DMS53 treated with DMSO at 0.1 percent for 48 hours (cell line): ENCODE measurements around the gene C19orf47.

Experiments used
- DNase-seq: peaks from one replicate; lab custom pipeline; 2025; ENCODE audit not compliant: unreplicated experiment; lab: John Stamatoyannopoulos, UW

The C19orf47 gene

DNA sequence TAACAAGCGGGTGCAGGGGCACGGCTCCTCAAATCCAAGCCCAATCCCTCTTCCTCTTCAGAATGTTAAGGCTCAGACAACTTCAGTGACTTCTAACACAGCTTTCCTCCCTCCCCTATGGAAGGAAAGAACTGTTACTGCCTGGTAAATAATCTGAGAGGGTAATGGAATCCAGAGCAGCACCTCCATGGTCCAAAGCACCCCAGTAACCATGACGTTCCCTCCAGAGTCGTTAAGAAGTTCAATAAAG, 64.0 kb downstream of the C19orf47 start:
- DNase-seq, result no peak

DNA sequence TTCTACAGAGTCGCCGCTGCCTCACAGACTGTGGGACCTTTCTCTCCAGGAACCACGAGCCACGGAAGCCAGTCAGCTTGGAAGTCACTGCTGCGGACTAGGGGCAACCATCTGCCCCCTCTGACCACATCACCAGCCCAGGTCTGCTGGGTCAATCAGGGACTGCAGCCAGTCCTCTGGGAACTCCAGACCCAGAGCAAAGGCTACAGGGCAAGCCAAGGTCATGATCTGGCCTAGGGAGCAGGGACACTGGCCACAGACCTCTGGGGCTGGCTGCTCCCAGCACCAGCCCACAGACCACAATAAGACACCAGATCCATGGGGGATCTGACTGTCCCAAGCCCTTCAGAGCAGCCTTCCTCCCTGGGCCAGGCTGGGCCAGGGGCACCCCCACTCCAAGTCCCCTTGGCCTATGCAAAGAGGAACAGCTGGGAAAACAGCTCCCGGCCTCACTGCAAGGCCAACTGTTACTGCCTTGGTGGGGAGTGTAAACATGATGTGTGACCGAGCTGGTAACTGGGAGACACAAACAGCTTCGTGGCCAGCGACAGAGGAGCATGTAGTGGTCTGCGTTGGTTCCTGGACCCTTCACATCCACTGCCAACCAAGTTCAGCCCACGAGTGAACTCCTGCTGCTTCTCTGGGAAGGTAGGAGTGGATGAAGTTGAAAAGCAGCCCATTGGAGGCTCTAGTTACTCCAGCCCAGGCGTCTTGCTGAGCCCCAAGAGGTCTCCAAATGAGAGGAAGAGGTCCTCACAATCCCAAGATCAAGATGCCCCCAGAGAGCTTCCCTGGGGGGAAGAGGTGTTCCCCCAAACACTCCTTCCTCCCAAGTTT, 64.6 kb downstream of the C19orf47 start:
- DNase-seq, result no peak

DNA sequence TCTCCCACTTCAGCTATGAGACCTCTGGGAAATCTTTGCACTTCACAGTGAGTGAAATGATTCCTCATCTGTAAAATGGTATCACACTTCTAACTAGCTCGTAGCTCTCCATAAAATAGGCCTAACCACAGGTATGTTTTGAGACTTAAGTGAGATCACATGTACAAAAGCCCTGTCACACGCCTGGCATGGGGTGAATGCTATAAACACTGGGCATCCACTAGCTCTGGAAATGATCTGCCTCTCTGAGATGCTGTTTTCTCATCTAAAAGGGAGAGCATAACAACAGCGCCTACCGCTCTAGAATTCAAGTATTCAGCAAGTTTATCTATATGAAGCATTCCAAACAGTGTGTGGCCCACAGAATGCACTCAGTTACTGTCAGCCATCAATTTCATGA, 65.3 kb downstream of the C19orf47 start:
- DNase-seq, result no peak

DNA sequence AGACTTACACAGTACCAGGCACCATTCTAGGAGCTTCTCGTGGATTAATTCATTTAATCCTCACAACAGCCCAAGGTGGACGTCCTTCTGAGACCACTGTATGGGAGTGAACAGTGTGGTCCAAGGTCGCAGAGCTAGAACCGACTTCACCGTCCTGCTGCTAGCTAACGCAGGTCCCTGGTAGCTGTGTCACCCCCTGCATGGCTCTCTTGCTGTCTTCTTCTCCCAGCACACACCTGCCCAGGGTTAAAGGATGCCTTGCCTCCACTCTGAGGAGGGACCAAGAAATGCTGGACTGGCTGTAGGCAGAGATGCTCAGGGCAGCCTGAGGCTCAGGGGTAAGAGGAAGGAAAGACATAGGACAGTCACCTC, 66.0 kb downstream of the C19orf47 start:
- no peak for DNase-seq

DNA sequence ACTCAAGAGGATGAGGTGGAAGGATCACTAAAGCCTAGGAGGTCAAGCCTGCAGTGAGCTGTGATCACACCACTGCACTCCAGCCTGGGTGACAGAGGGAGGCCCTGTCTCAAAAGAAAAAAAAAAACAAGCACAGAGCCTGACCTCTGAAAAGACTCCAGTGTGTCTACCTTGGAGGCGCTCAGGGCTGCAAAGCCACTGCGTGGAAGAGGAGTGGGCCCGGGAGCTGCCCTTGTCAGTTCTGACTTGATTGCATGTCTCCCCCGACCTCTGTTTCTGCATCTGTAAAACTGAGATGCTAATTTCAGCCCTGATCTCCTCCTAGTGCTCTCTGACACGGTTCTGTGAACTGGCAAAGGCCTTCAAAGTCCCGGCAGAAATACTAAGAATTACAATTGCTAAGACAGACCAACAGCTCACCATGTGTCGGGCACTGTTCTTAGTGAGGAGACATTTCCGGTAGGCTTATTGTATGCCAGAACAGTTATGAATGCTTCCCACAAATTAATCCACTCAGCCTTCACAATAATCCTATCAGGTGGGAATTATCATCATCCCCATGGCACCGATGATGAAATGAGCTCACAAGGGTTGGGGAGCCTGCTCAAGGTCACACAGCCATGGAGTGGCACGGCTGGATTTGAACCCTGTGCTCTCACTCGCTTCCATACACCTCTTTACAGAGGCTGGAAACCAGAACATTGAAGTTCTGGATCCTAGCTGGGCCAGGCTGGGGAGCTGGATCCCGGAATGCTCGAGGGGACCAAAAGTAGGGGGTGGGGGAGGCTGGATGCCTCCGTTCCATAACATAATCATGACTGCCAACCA, 66.6 kb downstream of the C19orf47 start:
- DNase-seq, result no peak

DNA sequence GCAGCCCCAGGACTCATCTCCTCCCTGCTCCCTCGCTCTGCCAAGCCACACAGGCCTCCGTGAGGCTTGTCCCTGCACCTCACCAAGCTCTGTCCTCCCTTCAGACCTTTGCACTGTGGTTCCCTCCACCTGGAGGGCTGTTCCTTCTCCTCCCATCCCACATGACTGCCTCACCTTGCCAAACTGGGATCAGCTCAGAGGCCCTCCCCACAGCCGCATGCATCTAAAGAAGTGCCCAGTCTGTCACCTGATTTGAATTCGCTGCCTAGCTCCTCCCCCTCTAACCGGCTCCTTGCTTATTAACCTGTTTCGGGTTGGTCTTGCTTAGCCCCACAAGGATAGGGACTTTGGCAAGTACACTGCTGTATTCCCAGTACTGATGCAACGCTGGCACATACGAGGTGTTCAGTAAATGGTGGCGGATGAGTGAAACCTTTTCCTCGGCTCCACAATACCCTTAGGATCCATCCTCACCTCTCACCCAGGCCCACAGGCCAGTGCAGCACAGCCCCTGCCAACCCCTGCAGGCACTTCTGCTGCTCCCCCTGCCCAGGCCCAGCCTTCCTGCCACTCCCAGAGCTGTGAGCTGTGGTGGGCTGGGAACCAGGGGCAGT, 67.5 kb downstream of the C19orf47 start:
- DNase-seq, result no peak

DNA sequence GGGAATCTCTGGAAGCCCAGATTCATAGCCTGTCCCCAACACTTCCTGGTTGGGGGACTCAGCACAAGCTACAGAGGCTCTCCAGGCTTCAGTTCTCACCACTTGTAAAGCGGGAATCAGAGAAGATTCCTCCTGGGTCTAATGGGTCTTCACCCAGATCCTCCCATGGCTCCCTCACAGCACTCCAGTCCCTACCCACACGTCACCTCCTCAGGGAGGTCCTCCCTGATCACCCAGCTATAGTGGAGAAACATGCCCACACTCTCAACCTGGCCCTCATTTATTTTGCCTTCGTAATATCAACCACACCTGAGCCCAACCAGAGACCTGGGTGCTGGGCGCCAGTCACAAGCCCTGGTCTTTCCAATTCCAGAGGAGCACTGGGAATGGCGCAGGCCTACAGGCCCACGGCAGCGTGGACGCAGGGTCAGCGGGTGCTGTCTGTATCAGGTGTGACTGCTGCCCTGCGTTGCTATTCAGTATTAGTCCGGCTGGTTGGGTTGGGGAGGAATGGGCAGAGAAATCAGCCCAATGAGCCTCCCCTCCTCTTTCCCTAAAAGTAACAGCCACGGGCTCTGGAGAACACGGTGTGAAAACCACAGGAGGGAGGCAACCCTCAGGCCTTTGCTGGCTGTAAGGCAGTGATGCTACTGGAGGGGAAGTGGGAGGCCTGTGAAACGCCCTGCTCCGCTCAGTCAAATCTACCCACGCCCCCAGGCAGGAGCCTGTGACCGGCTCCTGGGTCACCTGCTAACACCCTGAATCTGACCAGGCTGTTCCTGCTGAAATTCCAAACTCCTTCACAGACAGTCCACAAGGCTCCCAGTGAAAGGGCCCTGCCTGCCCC, 68.2 kb downstream of the C19orf47 start:
- DNase-seq, result no peak

DNA sequence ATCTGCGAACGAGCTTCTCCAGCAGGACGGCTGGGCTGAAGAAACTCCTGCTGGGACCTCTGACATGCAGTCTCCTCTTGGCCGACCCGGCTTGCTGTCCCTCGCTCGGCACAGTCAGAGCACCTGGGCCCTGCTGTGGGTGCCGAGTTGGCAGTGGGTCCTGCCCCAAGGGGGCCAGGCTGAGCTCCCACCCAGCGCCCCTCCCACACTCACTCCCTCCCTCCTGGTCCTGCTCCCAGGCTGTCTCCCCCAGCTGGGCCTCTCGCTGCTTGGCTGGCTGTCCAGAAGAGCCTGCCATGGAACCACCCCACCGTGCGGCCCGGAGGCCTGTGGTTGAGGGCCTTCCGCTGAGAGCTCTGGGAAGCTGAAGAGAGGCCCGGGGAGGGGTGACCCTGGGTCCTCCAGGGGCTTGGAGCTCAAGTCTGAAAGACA, 69.1 kb downstream of the C19orf47 start:
- no peak for DNase-seq

DNA sequence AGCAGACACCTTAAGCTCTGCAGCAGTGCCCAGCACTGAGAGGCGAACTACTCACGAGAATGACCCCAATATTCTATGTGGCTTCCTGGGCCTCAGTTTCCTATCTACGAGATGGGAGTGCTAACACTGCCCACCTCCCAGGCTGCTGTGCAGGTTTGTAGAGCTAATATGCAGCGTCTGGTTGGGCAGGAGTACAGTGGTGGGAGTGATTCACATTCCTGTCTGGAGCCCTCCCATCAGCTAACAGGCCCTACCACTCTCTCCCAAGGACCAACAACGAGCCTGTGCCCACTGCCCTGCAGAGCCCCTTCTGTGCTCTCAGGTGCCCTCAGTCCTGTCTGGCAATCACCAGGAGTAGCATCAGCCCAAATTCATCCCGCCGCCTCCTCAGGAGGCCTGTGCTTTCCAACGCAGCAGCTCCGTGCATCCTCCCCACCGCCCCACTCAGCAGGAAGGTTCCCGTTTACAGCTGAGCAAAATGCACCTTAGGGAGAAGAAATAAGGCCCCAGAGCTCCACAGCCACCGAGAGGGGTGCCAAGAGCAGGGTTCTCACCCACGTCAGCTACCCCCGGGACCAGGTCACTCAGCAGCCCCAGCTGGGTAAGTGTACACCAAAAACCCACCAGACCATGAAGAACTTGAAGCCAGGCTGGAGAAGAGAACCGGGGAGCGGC, 69.7 kb downstream of the C19orf47 start:
- no peak for DNase-seq

DNA sequence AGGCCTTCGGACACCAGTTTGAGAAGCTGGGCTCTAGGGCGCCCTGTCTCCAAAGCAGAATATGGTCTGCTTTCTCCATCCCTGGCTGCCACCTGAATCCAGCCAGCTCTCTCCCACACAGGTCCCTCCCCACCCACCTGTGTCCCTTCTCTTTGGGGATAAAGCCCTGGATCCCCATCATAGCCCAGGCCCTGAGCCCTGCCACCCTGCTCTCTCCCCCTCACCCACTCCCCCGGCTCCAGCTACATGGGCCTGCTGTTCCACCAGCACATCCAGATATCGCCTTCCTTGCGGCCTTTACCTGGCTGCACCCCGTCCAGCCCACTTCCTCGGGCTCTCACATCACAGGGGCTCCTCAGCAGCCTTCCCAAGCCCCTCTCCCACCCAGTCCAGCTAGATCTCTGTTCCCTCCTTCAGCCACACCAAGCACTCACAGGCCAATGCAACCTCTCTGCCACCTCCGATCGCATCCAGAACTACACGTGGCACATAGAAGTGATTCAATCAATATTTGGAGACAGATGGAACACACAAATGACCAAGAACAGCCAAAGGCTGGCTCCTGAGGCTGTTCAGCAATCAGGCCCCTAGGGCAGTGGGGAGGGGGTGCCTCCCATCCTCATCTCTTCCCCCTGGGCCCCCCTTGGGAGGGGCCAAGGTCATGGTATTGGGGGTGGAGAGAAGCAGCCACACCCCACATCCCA, 70.7 kb downstream of the C19orf47 start:
- DNase-seq, result no peak

DNA sequence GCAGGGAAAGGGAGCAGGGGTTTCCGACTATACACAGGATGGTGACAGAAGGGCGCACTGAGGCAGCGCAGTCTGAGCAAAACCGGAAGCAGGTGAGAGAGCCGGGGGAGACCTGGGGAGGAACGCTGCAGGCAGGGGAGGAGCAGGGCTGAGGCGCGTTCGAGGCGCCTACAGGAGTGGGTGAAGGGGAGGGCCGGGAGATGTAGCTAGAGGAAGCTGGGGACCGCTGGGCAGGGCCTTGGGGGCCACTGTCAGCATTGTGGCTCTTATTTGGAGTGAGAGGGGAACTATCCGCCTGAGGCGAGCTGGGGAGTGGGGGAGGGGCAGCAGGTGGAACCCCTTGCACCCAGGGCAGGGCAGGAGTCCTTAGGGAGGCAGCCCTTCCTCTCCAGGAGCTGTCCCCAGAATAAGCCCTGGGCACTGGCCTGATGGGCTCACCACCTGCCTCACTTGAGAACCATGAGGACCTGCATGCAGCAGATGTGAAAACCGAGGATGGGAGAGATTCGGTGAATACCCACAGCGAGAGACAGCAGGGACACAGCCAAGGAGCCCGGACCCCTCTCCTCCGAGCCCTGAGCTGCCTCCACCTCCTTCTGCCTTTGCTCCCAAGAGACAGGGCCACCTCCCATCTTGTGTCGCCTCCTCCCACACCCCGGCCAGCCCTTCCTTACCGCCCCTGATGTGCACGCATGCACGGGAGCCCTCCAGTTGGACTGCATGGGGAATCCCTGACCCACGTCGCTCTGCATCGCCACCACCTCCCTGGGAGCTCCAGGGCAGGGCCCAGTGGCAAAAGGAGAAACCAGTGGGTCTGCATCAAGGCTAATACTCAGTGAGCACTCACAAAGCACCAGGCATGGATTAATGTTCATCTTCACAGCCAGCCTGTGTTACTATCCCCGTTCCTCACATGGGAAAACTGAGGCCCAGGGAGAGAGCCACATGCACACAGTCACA, 73.3 kb downstream of the C19orf47 start:
- no peak for DNase-seq

DNA sequence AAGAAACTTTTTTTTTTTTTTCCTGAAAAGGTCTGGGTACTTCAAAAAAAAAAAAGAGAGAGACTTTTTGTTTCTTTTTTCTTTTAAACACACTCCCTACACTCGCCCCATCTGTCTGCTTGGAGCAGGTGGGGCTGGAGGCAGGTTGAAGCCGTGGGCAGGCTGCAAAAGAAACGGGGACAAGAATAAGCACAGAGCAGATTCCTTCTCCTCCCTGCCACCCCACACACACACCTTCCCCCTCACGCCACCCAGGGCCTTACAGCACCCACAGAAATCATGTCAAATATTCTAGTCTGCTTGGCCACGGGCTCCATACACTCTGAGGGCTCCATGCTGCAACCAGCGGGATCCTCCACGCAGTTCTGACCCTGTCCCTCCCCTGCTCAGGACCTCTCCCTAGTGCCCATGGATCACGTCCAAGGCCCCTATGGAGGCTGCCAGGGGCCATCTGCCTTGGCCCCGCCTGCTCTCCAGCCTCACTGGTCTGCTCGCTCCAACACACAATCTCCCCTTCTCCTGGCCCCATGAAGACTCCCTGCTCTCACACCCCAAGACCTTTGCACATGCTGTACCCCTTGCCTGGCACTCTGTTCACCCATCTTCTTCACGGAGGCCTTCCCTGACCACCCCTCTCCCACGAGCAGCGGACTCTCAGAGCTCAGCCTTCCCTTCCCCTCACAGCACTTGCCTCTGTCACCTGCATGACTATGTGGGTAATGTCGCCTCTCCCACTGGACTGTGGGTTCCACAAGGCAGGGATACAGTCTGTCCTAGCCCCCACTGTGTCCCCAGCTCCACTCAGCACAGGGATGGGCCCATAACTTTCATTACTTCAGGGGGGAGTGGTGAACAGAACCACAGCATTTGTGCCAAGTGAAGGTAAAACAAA, 74.5 kb downstream of the C19orf47 start:
- DNase-seq, result no peak

DNA sequence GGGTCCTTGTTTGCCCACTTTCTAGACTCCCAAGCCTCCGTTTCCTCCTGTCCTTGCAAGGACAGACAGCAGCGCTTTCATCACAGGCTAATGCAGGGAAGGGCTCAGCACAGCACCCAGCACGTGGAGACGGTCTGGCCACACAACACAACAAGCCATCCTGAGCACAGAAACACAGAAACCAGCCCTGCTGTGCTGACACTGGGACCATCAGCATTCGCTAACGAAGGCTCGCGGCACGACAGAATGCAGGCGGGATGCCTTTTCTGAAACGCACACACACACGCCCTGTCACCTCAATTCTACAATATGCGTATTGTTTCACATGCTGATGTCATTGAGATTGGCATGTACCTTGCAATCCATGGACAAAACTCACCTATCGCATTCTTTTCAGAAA, 75.9 kb downstream of the C19orf47 start:
- no peak for DNase-seq

DNA sequence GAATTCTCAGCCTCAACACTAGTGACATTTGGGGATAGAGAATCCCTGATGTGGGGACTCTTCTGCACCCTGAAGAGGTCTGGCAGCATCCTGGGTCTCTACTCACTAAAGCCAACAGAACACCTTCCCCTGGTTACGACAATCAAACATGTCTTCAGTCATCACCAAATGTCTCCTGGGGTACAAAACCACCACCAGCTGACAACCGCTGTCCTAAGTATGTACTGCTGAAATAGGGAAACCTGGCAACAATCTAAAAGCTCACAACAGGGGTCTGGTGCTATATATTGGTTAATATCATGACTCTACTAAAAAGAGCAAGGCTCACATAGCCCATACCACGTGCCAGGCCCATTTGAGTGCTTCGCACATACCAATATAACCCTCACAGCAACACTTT, 76.5 kb downstream of the C19orf47 start:
- DNase-seq, result no peak

DNA sequence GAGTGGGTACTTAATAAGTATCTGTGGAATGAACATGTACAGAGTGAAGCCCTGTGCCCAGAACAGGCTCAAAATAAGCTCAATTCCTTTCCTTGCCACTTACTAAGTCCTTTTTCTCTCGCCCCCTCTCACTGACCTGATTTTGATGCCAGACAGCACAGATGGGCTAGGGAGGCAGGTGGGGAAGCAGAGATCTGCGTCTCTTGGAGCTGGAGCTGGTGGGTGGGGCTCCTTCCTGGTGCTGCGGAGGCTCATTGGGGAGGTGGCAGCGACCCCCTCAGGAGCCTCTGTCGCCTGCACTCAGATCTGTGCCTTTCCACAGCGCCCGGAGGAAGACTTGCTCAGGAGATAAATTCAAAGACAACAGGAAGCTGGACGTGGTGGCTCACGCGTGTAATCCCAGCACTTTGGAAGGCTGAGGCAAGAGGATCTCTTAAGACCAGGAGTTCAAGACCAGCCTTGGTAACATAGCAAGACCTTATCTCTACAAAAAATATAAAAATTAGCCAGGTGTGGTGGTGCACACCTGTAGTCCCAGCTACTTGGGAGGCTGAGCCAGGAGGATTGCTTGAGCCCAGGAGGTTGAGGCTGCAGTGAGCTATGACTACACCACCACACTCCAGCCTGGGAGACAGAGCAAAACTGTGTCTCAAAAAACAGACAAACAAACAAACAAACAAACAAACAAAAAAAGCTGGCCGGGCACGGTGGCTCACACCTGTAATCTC, 77.7 kb downstream of the C19orf47 start:
- DNase-seq, result no peak
